GM19438 (cell line): ENCODE measurements around the gene PHOSPHO1.
"Not testable (repeated sequence)": the region's sequence is repeated elsewhere in the genome, so short reads cannot be mapped to it uniquely, and the experiment has no call there.

ENCODE experiments used
- ATAC-seq: cut with Tn5 transposase; IDR thresholded peaks from one replicate; pipeline ENCODE4 v1.9.1; 2021; ENCODE audit warnings: low read depth; ENCODE audit not compliant: unreplicated experiment

Gene PHOSPHO1, protein sequence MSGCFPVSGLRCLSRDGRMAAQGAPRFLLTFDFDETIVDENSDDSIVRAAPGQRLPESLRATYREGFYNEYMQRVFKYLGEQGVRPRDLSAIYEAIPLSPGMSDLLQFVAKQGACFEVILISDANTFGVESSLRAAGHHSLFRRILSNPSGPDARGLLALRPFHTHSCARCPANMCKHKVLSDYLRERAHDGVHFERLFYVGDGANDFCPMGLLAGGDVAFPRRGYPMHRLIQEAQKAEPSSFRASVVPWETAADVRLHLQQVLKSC

DNA sequence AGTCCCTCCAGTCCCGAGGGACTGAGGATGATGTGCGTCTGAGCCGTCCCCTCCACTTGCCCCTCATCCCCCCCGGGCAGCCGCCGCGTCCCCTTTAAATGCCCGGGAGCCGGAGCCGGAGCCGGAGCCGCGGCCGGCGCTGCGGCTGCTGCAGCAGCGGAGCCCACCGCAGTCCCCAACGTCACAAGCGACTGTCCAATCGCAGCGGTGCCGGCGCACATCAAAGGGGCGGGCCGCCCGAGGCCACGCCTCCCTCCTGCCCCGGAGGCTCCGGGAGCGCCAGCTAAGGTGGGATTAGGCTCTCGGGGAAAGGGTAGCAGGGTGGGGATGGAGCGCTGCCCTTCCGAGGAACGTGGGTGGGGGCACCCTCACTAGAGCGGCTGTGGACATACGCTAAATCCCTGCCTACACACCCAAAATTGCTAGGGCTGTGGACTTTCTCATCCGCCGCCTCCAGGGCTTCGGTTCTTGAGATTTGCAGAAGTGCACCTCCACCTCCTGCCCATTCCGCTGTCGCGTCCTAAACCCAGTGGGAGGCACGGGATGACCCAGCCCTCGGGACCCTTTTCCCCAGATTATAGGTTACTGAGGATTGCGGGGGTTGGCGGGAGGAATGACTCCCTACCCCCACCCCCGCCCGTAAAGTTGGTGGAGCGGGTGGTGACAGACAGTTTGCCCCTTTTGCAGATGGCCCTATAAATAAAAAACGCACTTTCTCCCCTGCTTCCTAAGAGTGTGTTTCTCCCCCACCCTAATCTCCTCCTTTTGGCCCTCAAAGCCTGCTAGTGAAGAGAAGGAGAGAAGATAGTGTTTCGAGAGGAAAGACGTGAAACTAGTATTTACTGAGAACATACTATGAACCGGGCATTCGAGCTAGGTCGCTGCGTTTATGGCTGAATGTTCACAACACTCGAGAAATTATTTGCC lies at the start of gene PHOSPHO1:
TSS of gene PHOSPHO1 (minus strand) at position 152 of the 927 bp plus-strand sequence. CDS start 4,096 bp downstream, outside the sequence.
- ATAC-seq: peak; percentile 87

DNA sequence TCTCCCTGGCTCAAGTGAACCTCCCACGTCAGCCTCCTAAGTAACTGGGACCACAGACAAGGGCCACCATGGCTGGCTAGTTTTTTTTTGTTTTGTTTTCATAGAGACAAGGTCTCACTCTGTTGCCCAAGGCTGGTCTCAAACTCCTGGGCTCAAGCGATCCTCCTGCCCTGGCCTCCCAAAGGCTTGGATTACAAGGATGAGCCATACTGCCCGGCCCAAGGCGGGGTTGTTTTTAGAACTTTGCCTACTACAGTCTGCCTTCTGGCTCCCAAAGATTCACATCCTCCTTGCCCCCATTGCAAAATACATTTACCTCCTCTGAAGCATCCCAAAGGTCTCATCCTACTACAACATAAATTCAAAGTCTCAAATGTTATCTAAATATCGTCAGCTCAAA lies 49.5 kb upstream of the PHOSPHO1 start:
- ATAC-seq: no peak

DNA sequence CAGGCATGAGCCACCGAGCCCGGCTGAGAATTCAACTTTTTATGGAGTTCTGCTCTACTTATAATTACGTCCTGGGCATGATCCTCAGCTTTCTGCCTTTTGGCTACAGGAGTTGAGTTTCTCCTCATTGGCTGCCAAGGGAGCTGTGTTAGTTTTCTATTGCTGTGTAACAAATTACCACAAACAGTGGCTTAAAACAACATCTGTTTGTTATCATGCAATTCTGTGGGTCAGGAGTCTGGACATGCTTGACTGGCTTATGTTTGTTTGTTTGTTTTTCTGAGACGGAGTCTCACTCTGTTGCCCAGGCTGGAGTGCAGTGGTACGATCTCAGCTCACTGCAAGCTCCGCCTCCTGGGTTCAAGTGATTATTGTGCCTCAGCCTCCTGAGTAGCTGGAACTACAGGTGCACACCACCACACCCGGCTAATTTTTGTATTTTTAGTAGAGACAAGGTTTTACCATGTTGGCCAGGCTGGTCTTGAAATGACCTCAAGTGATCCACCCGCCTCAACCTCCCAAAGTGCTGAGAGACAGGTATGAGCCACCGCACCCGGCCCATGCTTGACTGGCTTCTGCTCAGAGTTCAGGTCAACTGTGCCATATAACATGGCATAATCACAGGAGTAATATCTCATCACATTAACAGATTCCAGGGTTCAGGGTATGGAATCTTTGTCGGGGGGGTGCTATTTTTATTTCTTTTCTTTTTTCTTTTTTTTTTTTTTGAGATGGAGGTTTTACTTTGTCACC lies 48.9 kb upstream of the PHOSPHO1 start:
- ATAC-seq: not testable (repeated sequence)

DNA sequence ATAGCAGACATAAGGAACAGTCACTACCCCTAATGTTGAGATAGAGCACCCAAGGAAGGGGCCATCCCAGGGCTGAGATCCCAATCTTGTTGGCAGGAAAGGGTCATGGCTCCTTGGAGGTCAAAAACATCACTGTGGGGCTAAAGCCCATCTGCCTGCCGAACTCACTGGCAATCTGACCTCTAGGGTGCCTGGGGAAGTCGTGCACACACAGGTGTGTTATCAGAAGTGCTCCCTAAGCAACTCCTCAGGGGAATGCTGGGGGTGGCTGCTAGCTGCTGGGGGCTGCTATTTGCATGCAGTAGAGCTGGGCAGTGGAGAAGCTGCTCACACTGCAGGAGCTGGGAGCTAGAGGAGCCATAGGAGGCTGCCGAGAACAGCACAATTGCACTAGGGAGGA lies 47.5 kb upstream of the PHOSPHO1 start:
- ATAC-seq: no peak

DNA sequence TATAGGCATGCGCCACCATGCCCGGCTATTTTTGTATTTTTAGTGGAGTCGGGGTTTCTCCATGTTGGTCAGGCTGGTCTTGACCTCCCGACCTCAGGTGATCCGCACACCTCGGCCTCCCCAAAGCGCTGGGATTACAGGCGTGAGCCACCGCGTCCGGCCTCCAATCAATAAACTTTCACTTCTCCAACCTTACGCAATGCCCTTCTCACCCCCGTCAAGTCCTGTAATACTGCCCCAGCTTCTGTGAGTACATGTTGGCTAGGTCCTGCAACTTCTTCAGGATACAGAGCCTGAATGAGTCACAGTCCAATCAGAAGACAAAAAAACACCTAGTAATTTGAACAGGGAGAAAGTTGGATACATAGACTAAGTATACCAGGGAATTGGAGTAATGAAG lies 47.1 kb upstream of the PHOSPHO1 start:
- ATAC-seq: no peak

DNA sequence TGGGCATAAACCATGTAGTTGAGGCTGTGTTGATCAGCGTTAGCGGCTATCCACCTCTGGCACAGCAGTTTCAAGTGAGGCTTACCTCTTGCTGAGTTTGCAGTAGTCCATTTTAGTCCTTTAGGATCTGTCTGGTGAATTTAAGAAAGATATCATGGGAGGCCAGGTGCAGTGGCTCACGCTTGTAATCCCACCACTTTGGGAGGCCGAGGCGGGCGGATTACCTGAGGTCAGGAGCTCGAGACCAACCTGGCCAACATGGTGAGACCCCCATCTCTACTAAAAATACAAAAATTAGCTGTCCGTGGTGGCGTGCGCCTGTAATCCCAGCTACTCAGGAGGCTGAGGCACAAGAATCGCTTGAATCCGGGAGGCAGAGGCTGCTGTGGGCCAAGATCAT lies 45.4 kb upstream of the PHOSPHO1 start:
- not testable (repeated sequence) for ATAC-seq

DNA sequence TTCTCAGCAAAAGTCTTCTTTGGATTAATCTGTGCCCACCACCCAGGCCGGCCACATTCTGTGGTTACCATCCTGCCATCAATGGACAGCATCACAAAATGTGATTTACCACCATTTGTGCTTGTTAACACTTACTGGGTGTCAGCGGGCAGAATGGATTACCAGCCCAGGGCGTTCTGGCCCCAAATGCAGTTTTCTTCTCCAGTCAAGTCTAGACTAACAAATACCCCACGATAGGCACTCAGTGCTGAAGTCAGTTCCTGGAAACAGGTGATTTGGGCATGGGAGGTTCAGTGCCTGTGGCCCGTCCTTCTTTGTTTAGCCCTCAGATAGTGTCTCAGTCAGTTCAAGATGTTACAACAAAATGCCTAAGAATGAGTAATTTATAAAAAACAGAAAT lies 38.8 kb upstream of the PHOSPHO1 start:
- no peak for ATAC-seq

DNA sequence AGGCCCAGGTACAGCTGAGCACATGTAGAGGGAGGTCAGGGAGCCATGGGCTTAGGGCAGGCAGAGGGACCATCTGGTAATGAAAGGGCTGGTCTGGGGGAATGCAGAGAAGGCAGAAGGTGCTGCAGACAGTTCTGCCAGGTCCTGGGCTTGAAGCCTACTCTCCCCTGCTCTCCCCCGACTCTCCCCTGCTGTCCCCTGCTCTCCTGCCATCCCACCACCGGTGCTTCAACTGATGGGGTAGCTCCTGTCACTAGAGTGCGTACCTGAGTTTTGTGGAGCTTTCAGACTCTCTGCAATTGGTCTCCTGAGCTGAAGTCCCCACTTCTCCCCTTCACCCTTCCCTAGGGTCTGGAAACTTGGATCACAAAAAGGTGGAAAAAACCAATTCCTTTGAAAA lies 37.3 kb upstream of the PHOSPHO1 start:
- ATAC-seq: no peak

DNA sequence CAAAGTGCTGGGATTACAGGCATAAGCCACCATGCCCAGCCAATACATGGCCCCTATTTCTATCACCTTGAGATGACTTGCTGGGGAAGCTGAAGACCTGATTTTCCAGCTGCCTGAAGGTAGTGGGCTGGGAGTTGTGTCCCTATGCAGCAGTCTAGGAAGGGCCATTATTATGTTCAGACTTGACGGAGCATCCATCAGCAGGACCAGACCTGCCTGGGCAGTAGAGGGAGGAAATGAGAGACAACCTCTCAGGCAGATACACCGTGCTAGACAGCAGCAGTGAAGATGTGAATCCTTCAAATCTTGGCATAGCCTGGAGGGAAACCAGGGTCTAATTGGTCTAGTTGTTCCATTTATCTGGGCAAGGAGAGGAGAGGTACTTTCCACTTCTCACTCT lies 35.6 kb upstream of the PHOSPHO1 start:
- no peak for ATAC-seq

DNA sequence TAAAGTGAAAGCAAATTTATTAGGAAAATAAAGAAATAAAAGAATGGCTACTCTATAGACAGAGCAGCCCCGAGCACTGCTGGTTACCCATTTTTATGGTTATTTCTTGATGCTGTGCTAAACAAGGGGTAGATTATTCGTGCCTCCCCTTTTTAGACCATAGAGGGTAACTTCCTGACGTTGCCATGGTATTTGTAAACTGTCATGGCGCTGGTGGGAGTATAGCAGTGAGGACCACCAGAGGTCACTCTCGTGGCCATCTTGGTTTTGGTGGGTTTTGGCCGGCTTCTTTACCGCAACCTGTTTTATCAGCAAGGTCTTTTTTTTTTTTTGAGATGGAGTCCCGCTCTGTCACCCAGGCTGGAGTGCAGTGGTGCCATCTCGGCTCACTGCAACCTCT lies 31.0 kb upstream of the PHOSPHO1 start:
- not testable (repeated sequence) for ATAC-seq

DNA sequence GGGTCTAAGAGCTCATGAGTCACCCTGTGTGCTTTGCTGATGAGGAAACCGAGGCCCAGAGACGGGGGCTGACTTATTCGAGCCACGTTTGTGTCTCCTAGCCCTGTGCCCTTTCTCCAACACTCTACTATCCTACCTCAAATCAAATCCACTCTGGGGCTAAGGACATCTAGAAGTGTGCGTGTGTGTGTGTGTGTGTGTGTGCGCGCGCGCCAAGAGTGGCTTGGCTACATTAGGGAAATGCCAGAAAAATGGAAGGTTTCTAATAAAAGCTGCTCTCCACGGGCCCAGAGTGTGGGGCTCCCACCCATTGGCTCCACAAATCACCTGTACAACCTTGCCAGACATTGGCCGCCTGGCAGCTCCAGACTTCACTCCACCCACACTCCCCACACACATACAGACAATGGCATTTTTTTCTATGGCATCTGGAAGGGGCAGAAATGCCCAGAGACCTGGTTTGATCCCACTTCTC lies 30.3 kb upstream of the PHOSPHO1 start:
- ATAC-seq: no peak

DNA sequence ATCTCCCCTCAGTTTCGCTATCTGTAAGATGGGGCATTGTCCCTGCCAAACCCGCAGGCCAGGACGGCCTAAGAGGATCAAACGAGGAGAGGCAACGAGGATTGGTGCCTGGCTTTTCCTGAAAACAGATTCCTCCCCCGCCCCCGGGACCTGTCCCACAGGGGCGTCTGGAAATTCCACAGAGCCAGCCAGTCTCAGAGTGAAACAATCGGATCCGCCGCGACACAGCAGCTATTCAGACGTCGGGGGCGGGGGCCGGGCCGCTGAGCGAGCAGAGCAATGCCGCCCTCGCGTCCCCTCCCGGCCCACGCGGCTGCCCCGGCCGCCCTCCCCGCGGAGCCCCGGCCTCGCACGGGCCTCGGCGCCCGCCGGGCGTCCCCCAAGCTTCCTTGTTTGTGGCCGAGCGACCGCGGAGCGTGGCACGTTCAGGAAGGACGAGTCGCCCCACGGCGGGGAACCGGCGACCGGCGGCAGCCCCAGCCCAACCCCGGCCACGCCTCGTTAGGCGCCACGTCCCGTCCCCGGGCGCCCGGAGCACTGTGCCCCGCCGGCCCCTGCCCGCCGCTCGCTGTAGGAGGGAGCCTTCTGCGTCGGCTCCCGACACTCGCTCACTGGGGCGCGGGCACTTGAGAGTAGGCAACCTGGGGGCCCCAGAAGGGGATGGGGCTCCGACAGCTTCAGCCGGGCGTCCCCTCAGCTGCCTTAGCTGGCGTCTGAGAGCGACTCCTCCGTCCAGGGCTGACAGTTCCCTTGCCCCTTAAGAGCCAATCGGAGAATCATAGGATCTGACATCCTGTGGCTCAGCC lies 29.6 kb upstream of the PHOSPHO1 start:
- no peak for ATAC-seq

DNA sequence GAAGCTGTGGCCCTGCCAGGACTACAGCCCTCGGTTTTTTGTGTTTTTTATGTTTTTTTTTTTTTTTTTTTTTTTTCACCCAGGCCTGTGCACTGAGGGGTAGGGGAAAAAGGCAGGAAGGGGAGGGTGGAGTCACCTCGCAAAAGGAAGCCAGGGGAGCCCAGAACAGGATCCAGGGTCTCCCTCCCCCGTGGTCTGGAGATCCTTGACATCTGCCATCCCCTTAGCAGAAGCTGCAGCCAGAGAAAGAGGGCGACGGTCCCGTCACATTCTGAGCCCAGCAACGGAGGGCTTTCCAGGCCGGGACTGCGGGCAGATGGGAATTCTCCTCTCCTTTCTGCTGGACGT lies 29.1 kb upstream of the PHOSPHO1 start:
- ATAC-seq: no peak

DNA sequence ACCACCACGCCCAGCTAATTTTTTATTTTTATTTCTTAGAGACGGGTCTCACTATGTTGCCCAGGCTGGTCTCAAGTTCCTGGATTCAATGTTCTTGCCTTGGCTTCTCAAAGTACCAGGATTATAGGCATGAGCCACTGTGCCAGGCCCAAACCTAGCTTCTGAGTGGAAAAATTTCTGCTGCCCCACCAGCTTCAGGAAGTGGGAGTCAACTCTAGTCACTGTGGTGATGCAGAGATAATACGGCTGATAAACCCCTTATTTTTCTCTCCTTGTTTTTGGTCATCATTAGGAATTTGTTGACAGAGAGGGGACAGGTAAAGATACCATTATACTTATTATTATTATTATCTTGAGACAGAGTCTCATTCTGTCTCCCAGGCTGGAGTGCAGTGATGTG lies 27.8 kb upstream of the PHOSPHO1 start:
- ATAC-seq: no peak

DNA sequence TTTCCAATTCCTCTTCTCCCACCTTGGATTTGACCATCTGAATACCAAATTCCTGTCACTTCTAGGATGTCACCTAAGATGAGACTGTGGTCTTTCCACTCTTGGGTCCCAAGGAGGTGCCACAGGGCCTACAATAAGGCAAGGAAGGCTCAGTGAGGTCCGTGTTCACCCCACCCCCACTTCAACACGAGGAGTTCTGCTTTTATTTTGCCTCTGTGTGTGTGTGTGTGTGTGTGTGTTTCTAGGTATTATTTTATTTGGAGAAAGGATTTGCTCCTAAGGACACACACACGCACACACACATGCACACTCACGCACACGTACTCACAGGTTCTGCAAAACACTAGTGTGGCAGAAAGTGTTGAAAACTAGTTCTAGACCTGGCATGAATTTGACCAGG lies 24.5 kb upstream of the PHOSPHO1 start:
- ATAC-seq: no peak

DNA sequence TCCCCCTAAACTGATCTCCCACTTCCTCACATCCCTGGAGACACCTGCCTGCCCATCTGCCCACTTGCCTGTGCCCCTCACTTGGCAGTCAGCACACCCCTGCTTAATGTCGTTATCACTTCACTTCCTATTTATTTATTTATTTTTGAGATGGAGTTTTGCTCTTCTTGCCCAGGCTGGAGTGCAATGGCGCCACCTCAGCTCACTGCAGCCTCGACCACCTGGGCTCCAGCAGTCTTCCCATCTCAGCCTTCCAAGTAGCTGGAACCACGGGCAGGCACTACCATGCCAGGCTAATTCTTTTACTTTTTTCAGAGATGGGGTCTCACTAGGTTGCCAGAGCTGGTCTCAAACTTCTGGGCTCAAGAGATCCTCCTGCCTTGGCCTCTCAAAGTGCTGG lies 23.5 kb upstream of the PHOSPHO1 start:
- no peak for ATAC-seq

DNA sequence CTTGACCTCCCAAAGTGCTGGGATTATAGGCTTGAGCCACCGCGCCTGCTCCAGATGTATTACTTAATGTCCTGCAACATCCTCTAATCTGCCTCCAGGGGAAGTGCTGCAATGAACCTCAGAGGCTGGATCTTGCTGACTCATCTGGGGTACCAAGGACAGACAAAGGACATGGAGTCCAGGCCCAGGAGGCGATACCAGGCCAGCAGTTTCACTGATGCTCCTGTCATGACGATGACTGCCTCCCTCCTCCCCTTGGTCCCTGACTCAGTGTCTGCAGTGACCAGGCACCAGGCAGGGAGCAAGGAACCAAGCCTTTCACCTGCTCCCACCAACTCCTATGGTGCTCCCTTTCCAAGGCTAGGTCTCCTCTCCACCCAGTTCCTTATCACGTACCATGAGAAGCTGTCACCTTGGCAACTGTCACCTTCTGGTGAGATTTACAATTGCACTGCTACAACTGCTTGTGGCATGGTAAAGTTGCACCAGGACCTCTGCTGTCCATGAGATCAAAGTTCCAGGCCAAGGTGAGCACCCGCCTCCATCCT lies 21.6 kb upstream of the PHOSPHO1 start:
- ATAC-seq: no peak

DNA sequence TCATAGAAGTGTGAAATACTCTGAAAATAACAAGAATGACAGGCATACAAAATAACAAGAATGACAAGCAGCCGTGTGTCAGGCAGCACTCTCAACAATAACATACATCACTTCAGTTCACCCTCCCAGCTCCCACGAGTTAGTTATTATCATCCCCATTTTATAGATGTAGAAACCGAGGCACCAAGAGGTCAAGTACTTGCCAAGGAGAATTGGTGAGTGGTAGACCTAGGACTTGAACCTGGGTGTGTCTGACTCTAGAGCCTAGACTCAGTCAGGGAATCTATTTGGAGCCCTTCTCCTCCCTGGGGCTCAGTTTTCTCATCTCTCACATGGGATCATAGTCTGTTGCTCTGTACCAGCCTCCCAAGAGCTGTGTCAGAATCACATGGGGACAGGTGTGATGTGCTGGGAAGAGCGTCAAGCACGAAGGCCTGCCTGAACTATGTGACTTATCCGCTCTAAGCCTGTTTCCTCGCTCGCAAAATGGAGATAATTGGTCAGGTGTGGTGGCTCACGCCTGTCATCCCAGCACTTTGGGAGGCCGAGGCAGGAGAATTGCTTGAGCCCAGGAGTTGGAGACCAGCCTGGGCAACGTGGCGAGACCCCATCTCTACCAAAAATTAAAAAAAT lies 19.4 kb upstream of the PHOSPHO1 start:
- no peak for ATAC-seq

DNA sequence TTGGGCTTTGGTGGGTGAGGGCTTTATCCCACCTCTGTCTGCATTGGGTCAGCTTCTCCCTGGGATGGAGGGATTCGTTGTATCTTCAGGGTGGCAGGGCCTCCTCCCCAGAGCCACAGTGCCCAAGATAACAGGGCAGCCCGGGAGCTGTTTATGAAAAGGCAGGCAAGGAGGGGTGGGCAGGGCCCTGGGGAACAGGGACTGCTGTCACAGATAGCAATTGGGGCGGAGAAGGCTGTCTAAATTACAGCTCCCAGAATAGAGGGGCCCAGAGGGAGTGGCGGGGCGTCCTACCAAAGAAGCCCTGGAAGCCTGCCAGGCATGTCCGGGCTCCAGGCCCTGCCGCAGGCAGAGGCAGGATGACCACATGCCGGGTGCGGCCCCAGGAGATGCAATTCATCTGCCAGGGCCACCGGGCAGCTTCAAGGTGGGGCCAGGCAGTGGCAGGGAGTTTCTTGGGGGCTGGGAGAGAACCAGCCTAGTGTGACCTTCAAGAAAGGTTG lies 18.8 kb upstream of the PHOSPHO1 start:
- no peak for ATAC-seq
